GM21381 (cell line): ENCODE data around the gene SLC7A8.
"Not testable (repeated sequence)": the region's sequence is repeated elsewhere in the genome, so short reads cannot be mapped to it uniquely, and the experiment has no call there.

Experiments
- ATAC-seq: cut with Tn5 transposase; IDR thresholded peaks from one replicate; pipeline ENCODE4 v1.9.1; 2021; ENCODE audit warnings: mild to moderate bottlenecking, moderate library complexity; ENCODE audit not compliant: unreplicated experiment

The SLC7A8 gene

GRCh38 chr14:23115039-23115731, 68.3 kb downstream of the SLC7A8 start:
- no peak for ATAC-seq

- ATAC-seq: no peak
These were observed 68.8 kb downstream of the SLC7A8 start for GRCh38 chr14:23114669-23115038.

- no peak for ATAC-seq
These were observed 69.4 kb downstream of the SLC7A8 start for GRCh38 chr14:23114120-23114458.

GRCh38 chr14:23113431-23114119, 69.9 kb downstream of the SLC7A8 start:
- ATAC-seq: no peak

- no peak for ATAC-seq
These were observed 70.9 kb downstream of the SLC7A8 start for GRCh38 chr14:23112359-23113178.

GRCh38 chr14:23110579-23111365, 72.7 kb downstream of the SLC7A8 start:
- ATAC-seq: no peak

GRCh38 chr14:23109769-23110168, 73.7 kb downstream of the SLC7A8 start:
- no peak for ATAC-seq

GRCh38 chr14:23108169-23108568, 75.3 kb downstream of the SLC7A8 start:
- ATAC-seq: not testable (repeated sequence)

GRCh38 chr14:23107620-23108019, 75.8 kb downstream of the SLC7A8 start:
- ATAC-seq: not testable (repeated sequence)

GRCh38 chr14:23106747-23107045, 76.8 kb downstream of the SLC7A8 start:
- ATAC-seq: no peak

- ATAC-seq: no peak
These were observed 78.1 kb downstream of the SLC7A8 start for GRCh38 chr14:23105348-23105824.

GRCh38 chr14:23104591-23105347, 78.7 kb downstream of the SLC7A8 start, which contains the start of gene CIROP:
Gene CIROP, minus strand, starts transcription at chr14:23104989. Its CDS starts 69 bp downstream, at chr14:23104920.
- ATAC-seq: no peak

- no peak for ATAC-seq
These were observed 79.3 kb downstream of the SLC7A8 start for GRCh38 chr14:23104070-23104590.

- ATAC-seq: no peak
These were observed 79.9 kb downstream of the SLC7A8 start for GRCh38 chr14:23103581-23103980.

GRCh38 chr14:23102801-23103200, 80.7 kb downstream of the SLC7A8 start:
- ATAC-seq: no peak

- no peak for ATAC-seq
These were observed 81.4 kb downstream of the SLC7A8 start for GRCh38 chr14:23101986-23102625.

GRCh38 chr14:23101213-23101970, 82.1 kb downstream of the SLC7A8 start:
- ATAC-seq: no peak

GRCh38 chr14:23099212-23099861, 84.1 kb downstream of the SLC7A8 start:
- ATAC-seq: no peak
